Right lobe of liver (tissue), 4 donors: ENCODE measurements around the gene ZDHHC14.

Source experiments
- POLR2A ChIP-seq: fragments of 450-650 bp; IDR thresholded peaks from one replicate; pipeline ENCODE4 v1.6.1; 2017; ENCODE audit warnings: antibody characterized with exemption, mild to moderate bottlenecking
- TF ChIP-seq, protein P1 (sequence below), 4 donors: fragments of 200-600 bp in 3 of 4; fragments of 450-650 bp in 1 of 4; IDR thresholded peaks; one replicate each; pipeline versions ENCODE4 v1.5.1 to v1.8.0; 2016 to 2022; ENCODE audit warnings: antibody characterized with exemption in 4 of 4, mild to moderate bottlenecking in 2 of 4
- donor health status: DM: no; HTN: no; CAD: no.
- donor health status: DM: no; HTN: no; CAD: no.
- donor health status: DM: no; HTN: yes; CAD: no.

GRCh38 chr6:157529654-157530039, 148.7 kb downstream of the ZDHHC14 start:
- TF ChIP-seq, protein P1, sequence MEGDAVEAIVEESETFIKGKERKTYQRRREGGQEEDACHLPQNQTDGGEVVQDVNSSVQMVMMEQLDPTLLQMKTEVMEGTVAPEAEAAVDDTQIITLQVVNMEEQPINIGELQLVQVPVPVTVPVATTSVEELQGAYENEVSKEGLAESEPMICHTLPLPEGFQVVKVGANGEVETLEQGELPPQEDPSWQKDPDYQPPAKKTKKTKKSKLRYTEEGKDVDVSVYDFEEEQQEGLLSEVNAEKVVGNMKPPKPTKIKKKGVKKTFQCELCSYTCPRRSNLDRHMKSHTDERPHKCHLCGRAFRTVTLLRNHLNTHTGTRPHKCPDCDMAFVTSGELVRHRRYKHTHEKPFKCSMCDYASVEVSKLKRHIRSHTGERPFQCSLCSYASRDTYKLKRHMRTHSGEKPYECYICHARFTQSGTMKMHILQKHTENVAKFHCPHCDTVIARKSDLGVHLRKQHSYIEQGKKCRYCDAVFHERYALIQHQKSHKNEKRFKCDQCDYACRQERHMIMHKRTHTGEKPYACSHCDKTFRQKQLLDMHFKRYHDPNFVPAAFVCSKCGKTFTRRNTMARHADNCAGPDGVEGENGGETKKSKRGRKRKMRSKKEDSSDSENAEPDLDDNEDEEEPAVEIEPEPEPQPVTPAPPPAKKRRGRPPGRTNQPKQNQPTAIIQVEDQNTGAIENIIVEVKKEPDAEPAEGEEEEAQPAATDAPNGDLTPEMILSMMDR (IDR thresholded peaks at IDR 0.05) = no peak
- TF ChIP-seq POLR2A = no peak
